Hindlimb muscle (tissue), 1 donor: Measurements from ENCODE around the gene RWDD2A. TPM values are rescaled to one million over a fixed set of nuclear protein-coding genes. Genes with fewer than 3 reads are reported as not detected.
"Not testable (repeated sequence)": the region's sequence is repeated elsewhere in the genome, so short reads cannot be mapped to it uniquely, and the experiment has no call there.

ENCODE experiments used
- DNase-seq: peaks from one replicate; pipeline ENCODE4 v3.0.0-alpha.2; 2013
- polyA plus RNA-seq: library from polyadenylated mRNA; unstranded; fragments of 120-200 nt; gene quantifications from one replicate; pipeline ENCODE4 v1.2.1, GENCODE V29; 2013; ENCODE audit not compliant: insufficient read length

RWDD2A gene
- polyA plus RNA-seq = 2.8 TPM

- DNase-seq = peak; percentile 94
These were observed at the start of gene RWDD2A, which contains the start of gene PGM3 for GRCh38 chr6:83192871-83193746. Gene RWDD2A, plus strand, starts transcription at chr6:83193357. Its CDS starts 1,095 bp downstream, at chr6:83194452. Gene PGM3, minus strand, starts transcription at chr6:83193265. Its CDS starts 2,253 bp downstream, at chr6:83191012.

- no peak for DNase-seq
These were observed 42.0 kb upstream of the RWDD2A start for GRCh38 chr6:83151114-83151513.

DNA sequence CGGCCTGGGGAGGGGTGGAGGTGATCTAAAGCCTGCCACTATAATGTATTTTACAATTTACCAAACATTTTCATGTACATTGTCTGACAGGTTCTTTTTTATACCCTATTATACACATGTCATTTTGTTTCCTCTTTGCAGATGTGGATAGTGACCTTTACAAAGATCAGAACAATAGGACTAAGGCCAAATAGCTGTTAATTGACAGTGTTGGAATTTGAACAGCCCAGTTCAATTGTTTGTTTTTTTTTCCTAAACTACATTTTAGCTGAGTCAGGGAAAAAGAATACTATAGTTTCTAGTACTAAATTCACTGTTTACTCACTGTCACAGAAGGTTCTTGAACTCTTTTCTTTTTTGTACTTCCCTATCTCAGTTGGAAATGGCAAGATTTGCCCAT is 40.2 kb upstream of the RWDD2A start:
- no peak for DNase-seq

DNA sequence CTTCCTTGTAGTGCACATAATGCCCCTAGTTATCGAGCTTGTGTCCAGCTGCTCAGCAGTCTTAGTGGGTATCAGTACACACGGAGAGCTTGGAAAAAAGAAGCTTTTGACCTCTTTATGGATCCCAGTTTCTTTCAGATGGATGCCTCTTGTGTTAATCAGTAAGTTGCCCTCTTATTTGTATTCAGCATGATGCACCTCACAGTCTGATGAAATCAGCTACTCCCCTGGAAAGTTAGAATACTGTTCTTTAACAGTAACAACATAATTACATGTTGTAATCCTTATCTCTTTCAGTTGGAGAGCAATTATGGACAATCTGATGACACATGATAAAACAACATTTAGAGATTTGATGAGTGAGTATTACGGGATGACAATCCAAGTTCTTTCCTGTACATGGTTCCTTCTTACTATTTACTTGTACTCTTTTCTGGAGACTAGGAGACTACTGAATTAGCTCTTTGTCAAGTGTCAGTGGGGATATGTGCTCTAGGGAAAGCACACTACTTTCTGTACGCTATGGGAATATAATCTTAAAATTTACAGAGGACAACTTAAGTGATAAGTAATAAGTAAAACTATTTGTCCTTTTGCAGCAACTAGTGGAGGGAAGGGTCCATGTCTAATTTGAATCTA is 39.2 kb upstream of the RWDD2A start:
- no peak for DNase-seq

- DNase-seq = no peak
These were observed 37.4 kb upstream of the RWDD2A start for GRCh38 chr6:83155794-83156193.

DNA sequence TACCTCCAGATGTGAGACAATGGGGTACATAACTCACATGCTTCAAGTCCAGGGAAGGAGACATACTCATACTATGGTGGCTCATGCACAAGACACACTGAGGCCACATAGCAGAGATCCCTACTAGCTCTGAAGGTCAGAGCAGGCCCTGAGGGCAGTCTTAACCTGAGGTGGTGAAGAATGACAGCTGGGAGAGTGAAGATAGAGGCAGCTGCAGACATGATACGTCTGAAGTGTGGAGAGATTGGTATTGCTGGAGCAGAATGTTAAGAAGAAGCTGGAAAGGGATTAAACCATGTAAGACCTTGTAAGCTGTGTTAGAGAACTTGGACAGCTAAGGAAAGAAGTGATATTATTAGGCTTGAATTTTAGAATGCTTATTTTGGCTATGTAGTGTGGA is 33.0 kb upstream of the RWDD2A start:
- DNase-seq = no peak

DNA sequence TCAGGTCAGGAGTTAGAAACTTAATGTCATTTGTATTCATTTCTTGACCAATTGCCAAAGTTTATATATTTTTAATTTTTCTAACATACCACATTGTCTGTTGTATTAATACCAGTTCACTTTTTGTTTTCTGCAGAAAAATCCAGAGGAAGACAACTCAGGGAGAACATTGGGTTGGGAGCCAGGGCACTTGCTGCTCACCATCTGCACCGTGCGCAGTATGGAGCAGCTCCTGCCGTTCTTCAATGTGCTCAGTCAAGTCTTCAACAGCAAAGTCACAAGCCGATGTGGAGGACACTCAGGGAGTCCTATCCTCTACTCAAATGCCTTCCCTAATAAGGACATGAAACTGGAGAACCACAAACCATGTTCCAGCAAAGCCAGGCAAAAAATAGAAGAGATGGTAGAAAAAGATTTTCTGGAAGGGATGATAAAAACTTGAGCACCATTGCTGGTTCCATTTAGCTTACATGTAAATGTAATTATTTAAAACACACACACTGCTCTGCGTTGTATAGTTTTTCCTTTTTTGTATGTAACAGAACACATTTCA is 25.4 kb upstream of the RWDD2A start:
- no peak for DNase-seq

- DNase-seq = no peak
These were observed 24.6 kb upstream of the RWDD2A start for GRCh38 chr6:83168556-83168955.

- DNase-seq = no peak
These were observed 24.1 kb upstream of the RWDD2A start for GRCh38 chr6:83169106-83169505.

GRCh38 chr6:83169511-83169910 is 23.6 kb upstream of the RWDD2A start:
- no peak for DNase-seq

GRCh38 chr6:83176246-83176645 is 16.9 kb upstream of the RWDD2A start:
- DNase-seq = no peak

GRCh38 chr6:83180426-83180950 is 12.7 kb upstream of the RWDD2A start:
- no peak for DNase-seq

DNA sequence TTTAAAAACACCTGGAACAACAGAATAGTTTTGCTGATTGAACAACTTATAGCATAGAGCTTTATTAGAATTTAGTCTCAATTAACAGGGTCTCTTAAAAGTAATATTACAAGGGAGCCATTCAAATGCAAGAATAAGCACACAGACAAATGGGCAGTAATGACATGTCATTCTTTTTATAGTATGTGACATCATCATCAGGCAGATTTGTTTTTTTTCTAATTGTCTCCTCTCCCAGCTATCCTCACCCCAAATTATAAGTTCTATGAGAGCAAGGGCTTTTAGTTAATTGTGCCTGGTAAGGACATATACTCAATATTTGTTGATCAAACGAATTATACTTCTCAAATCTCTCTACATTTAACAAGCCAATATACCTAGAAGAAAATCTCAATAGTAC is 11.0 kb upstream of the RWDD2A start:
- no peak for DNase-seq

GRCh38 chr6:83183082-83183828 is 9.9 kb upstream of the RWDD2A start:
- no peak for DNase-seq

- DNase-seq = no peak
These were observed 8.1 kb upstream of the RWDD2A start for GRCh38 chr6:83185096-83185495.

DNA sequence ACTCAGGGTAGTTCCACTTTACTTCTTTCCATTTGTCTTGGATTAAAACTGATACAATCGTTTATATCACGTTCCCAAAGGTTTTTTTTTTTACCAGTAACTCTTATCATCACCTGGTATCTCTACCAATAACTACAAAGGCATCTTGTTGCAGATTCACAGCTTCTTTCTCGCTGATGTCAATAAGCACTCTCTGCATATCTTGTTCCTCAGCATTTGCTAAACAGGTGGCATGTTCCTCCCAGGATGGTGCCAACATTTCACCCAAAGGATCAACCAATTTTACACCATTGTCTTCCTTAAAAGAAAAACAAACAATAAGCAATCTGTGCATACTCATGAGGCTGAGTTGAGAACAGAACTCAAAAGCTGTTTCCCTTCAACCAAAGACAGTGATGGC is 4.7 kb upstream of the RWDD2A start:
- DNase-seq = no peak

DNA sequence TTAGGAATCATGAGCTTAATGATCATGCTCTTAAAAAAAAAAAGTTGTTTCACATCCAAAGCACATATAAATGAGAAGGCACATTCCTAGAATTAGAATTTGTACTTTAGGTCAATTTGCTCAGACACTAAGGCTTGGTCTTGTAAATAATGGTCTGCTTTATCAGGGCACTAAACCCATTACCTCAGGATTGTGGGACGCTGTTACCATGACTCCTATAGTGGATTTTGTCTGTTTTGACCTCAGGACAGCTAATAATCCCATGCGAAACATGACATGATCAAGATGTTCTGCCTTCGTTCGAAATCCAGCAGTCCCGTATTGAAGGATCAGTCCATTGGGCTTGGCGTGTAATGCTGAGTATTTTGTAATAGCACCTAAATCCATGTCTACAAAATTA is 2.5 kb upstream of the RWDD2A start:
- DNase-seq = no peak

DNA sequence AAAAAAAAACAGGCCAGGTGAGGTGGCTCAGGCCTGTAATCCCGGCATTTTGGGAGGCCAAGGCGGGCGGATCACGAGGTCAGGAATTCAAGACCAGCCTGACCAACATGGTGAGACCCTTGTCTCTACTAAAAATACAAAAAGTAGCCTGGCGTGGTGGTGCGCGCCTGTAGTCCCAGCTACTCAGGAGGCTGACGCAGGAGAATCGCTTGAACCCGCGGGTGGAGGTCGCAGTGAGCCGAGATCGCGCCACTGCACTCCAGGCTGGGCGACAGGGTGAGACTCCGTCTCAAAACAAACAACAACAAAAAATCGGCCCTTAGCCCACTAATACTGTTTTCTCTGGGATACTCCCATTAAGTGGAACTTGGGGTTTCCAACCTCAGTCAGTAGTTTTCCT is 1.2 kb upstream of the RWDD2A start:
- DNase-seq = not testable (repeated sequence)

DNA sequence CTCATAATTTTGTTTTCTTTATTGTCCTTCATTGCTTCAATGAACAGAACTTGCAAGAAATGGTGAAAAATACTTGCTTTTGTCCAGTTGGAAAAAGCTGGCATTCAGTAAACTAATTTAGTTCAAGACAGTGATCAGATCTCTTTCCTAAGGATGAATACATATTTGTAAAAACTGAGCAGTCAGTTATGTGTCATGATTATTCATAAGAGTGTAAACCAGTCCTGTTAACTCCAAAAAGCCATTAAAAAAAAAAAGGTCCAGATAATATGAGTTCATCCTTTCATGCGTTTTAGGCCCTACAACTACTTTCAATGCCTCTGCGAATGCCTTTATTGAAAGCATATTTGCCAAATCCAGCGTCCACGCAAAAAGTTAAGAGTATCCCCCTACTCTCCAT is 701 bp upstream of the RWDD2A start:
- DNase-seq = no peak

DNA sequence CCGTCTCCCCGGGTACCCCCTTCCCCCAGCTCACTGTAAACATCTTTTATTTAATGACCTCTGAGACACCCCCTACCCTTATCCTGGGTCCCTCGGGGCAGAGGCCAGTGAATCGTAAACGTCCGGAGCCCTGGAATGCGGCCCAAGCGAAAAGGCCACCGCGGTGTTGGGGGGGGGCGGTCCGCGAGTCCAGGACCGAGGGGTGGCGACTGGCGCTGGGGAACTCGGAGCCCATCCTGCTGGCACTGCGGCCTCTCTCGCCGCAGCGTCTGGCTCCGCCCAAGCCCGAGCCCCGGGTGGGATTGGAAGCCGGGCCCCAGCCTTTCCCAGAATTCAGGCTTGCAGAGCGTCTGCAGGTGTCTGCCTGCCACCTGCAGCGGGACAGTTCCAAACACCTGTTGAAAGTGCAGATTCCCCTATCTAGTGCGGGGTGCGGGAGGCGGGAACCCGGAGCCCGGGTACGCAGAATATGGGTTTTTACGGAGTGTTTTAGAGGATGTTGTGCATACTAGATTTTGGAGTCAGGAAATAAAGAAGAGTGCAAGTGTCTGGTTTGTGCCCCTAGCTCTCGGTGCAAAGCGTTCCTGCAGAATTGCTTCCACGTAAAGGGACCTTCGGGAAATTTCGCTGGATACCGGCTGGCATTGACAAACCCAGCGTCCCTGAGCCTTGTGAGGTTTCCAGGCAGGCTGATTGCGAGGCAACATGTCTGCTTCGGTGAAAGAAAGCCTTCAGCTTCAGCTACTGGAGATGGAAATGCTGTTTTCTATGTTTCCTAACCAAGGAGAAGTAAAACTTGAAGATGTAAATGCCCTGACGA is 800 bp downstream of the RWDD2A start:
- peak; percentile 36 for DNase-seq

- DNase-seq = no peak
These were observed 5.5 kb downstream of the RWDD2A start for GRCh38 chr6:83198486-83199172.
